Endothelial cell of umbilical vein (primary cell): Measurements from ENCODE around the gene UNC119B. TPM values are rescaled to one million over a fixed set of nuclear protein-coding genes. Genes with fewer than 3 reads are reported as not detected.

ENCODE experiments used
- BruUV-seq: library from RNA; stranded (reverse); fragments of 400-500 nt; replicated peaks from 2 replicates; lab custom pipeline; 2021; lab: Mats Ljungman, UMichigan
- CTCF ChIA-PET: fragments of 300-600, 350-600 bp; sonication (Branson Sonifier 250); formaldehyde crosslinking; loops from one replicate; lab custom pipeline; 2021; ENCODE audit warnings: antibody characterized with exemption, inconsistent platforms; lab: Charles Lee
- POLR2A ChIA-PET: fragments of 300-600, 350-600 bp; sonication (Branson Sonifier 250); formaldehyde crosslinking; loops from one replicate; lab custom pipeline; 2021; ENCODE audit warnings: antibody characterized with exemption, inconsistent platforms; lab: Charles Lee
- DNase-seq: peaks from one replicate; pipeline ENCODE4 v3.0.0-alpha.2; 2011; ENCODE audit warnings: low read depth, low spot score
- FAIRE-seq: peaks from 2 replicates; lab custom pipeline; 2011; peaks lifted over from hg19 to GRCh38; lab: Jason Lieb, UNC
- H2AFZ ChIP-seq: 2 replicates; pipeline ENCODE4 v1.6.0; 2012; ENCODE audit warnings: low read depth, low read length, control low read depth, inconsistent platforms
- H3K27ac ChIP-seq: 2 replicates; pipeline ENCODE4 v1.5.1; 2011; ENCODE audit warnings: low read depth, mild to moderate bottlenecking, control low read depth, low read length, moderate library complexity; ENCODE audit not compliant: insufficient read depth
- H3K27me3 ChIP-seq, 2 experiments: 2 replicates each; pipeline versions ENCODE4 v1.6.0 to v1.6.1; 2011; ENCODE audit warnings: low read length in 2 of 2, mixed read lengths in 1 of 2; ENCODE audit not compliant: control insufficient read depth in 2 of 2, insufficient read depth in 2 of 2
- H3K36me3 ChIP-seq, 2 experiments: 2 replicates in 1 of 2; 3 replicates in 1 of 2; pipeline ENCODE4 v1.5.1; 2011; ENCODE audit warnings: low read length in 2 of 2, mild to moderate bottlenecking in 1 of 2, moderate library complexity in 1 of 2; ENCODE audit not compliant: control insufficient read depth in 2 of 2, insufficient read depth in 2 of 2; ENCODE audit errors: extremely low read depth in 1 of 2
- H3K4me1 ChIP-seq: 3 replicates; pipeline ENCODE4 v1.5.1; 2011; ENCODE audit warnings: mild to moderate bottlenecking, low read length; ENCODE audit not compliant: control insufficient read depth, insufficient read depth; ENCODE audit errors: extremely low read depth
- H3K4me2 ChIP-seq: 2 replicates; pipeline ENCODE4 v1.6.1; 2011; ENCODE audit warnings: low read length, control low read depth, mixed read lengths; ENCODE audit not compliant: insufficient read depth
- H3K4me3 ChIP-seq, 3 experiments: fragments of 200-600 bp in 1 of 3; sonication (generic), shearing (Covaris generic) in 1 of 3; replicated peaks in 1 of 3; 2 replicates each; pipeline ENCODE4 v1.5.1; 2011 to 2016; ENCODE audit warnings: control low read depth in 3 of 3, low read length in 3 of 3, mild to moderate bottlenecking in 2 of 3, inconsistent platforms in 1 of 3, low read depth in 1 of 3, moderate library complexity in 1 of 3; ENCODE audit not compliant: insufficient read depth in 1 of 3
- H3K79me2 ChIP-seq: 2 replicates; pipeline ENCODE4 v1.6.0; 2012; ENCODE audit warnings: low read length, inconsistent platforms; ENCODE audit not compliant: control insufficient read depth, insufficient read depth
- H3K9ac ChIP-seq: replicated peaks from 2 replicates; pipeline ENCODE3; 2011; ENCODE audit warnings: low read length, control low read depth; ENCODE audit not compliant: insufficient read depth; ENCODE audit errors: extremely low read depth
- H3K9me1 ChIP-seq: replicated peaks from 3 replicates; pipeline ENCODE4 v1.6.0; 2011; ENCODE audit warnings: mild to moderate bottlenecking, low read length; ENCODE audit not compliant: control insufficient read depth, insufficient read depth; ENCODE audit errors: extremely low read depth
- H3K9me3 ChIP-seq: replicated peaks from 2 replicates; pipeline ENCODE4 v1.5.1; 2012; ENCODE audit warnings: low read length, inconsistent platforms; ENCODE audit not compliant: control insufficient read depth, insufficient read depth
- H4K20me1 ChIP-seq: replicated peaks from 2 replicates; pipeline ENCODE3; 2011; ENCODE audit warnings: mild to moderate bottlenecking, low read length; ENCODE audit not compliant: control insufficient read depth, insufficient read depth; ENCODE audit errors: extremely low read depth
- CTCF ChIP-seq, 2 donors: IDR thresholded peaks; 1 replicate in 1 of 2; 2 replicates in 1 of 2; pipeline ENCODE4 v1.5.1; 2011; ENCODE audit warnings: low read length in 2 of 2, mild to moderate bottlenecking in 2 of 2, moderate library complexity in 2 of 2, control low read depth in 1 of 2, inconsistent platforms in 1 of 2, low read depth in 1 of 2; ENCODE audit not compliant: insufficient read depth in 1 of 2; ENCODE audit errors: extremely low read depth in 1 of 2
- GATA2 ChIP-seq: IDR thresholded peaks from 2 replicates; pipeline ENCODE4 v1.7.0; 2011; ENCODE audit warnings: low read depth, mild to moderate bottlenecking, moderate library complexity, mixed read lengths, low read length; ENCODE audit not compliant: insufficient read length, insufficient read depth
- JUN ChIP-seq: IDR thresholded peaks from 2 replicates; pipeline ENCODE4 v1.6.1; 2011; ENCODE audit warnings: borderline replicate concordance, low read depth; ENCODE audit not compliant: insufficient read length, insufficient read depth
- MYC ChIP-seq: IDR thresholded peaks from one replicate; pipeline ENCODE4 v1.6.1; 2011; ENCODE audit warnings: mild to moderate bottlenecking, low read depth, low read length
- POLR2A ChIP-seq: IDR thresholded peaks from 2 replicates; pipeline ENCODE4 v1.6.1; 2012; ENCODE audit warnings: low read depth, mild to moderate bottlenecking, control low read depth, low read length
- POLR2AphosphoS5 ChIP-seq: IDR thresholded peaks from 2 replicates; pipeline ENCODE4 v1.6.1; 2012; ENCODE audit warnings: low read depth, mild to moderate bottlenecking, control low read depth, low read length, moderate library complexity; ENCODE audit not compliant: insufficient read depth
- dilution Hi-C: fragments of 300-500 bp; cut with MboI; formaldehyde crosslinking; loops from one replicate; pipeline ENCODE4 v1.15.0; 2019; ENCODE audit warnings: low sequenced_read_pairs; ENCODE audit not compliant: extremely low pct_ligation_motif_present
- intact Hi-C: fragments of 100-400 bp; cut with micrococcal nuclease; formaldehyde crosslinking; loops from one replicate; pipeline ENCODE4 v1.10.0; 2022
- polyA plus RNA-seq, 4 experiments: library from polyadenylated mRNA; depleted of rRNA in 3 of 4; stranded (reverse) in 3 of 4; unstranded in 1 of 4; fragments of >200 nt; gene quantifications; 2 replicates each; pipeline versions ENCODE4 v1.2.1 to v1.2.3, GENCODE V29; 2011 to 2012; ENCODE audit warnings: missing spikeins in 1 of 4
- total RNA-seq: library from RNA; stranded (reverse); gene quantifications from 2 replicates; pipeline ENCODE4 v1.2.3, GENCODE V29; 2021

The UNC119B gene
- total and polyA plus RNA-seq, 2 donors (not counting 3 experiments of a cell fraction or from before 2014, with no cell fraction given), result 23.1 to 33.7 TPM

GRCh38 chr12:120686690-120687577, 23.3 kb upstream of the UNC119B start, which contains the start of gene MLEC:
Gene MLEC, plus strand, starts transcription at chr12:120687149. Its CDS starts 148 bp downstream, at chr12:120687297.
- POLR2A ChIA-PET, result interaction anchor here (0.6 to 0.9 kb wide), 2 partner anchors 12 to 1098 kb away, joined by 3 read pairs; no protein-coding TSS in a partner anchor
- CTCF ChIA-PET, result interaction anchor here (1.4 to 3.9 kb wide), 5 partner anchors 8 to 285 kb away, joined by 3 to 21 read pairs (median 15); no protein-coding TSS in a partner anchor
- FAIRE-seq, result no peak

More at GRCh38 chr12:120686690-120687577, 23.3 kb upstream of the UNC119B start, which contains the start of gene MLEC:
- intact Hi-C loops, result loop anchor here (1.0 kb wide), 5 partner anchors 10 to 104 kb away; partner anchors contain the start of gene UNC119B
- no peaks in the 10 kb centered on the region for H4K20me1 ChIP-seq
- dilution Hi-C loops, result no loop called here
- peaks cover 27% of the 10 kb centered on the region for H3K4me1 ChIP-seq
- TSS peak; percentile 90 for BruUV-seq
- peak within 1 kb of the TSS; percentile 86 for H3K27ac ChIP-seq
- H3K36me3 ChIP-seq, result no peaks in the 10 kb centered on the region
- no peak for TF ChIP-seq JUN
- TF ChIP-seq POLR2AphosphoS5, result peak; percentile 81
- no peak for TF ChIP-seq GATA2
- TF ChIP-seq POLR2A, result peak; percentile 72
- no peak for TF ChIP-seq CTCF (IDR thresholded peaks at IDR 0.05; ENCODE audit: extremely low read depth in 1 of 2, insufficient read depth in 1 of 2, low read depth in 1 of 2, low read length in 2 of 2)
- TF ChIP-seq MYC, result no peak
- no peaks in the 10 kb centered on the region for H3K27me3 ChIP-seq
- H3K9me3 ChIP-seq, result no peaks in the 10 kb centered on the region
- no peaks in the 10 kb centered on the region for H3K9me1 ChIP-seq
- peak within 1 kb of the TSS; percentile 93 for H2AFZ ChIP-seq
- H3K79me2 ChIP-seq, result peaks cover 47% of the 10 kb centered on the region
- H3K9ac ChIP-seq, result peak within 1 kb of the TSS; percentile 91
- H3K4me2 ChIP-seq, result peak within 1 kb of the TSS; percentile 97
- H3K4me3 ChIP-seq, result peak within 1 kb of the TSS; percentile 77 to 88 (median 80)
- peak; percentile 97 for DNase-seq
